Stimulated activated CD4-positive, alpha-beta T cell treated with anti-CD3 and anti-CD28 coated beads, Interleukin-12 subunit alpha, Interleukin-12 subunit beta, amount 100 ng/mL, for 24 hours (primary cell): ENCODE measurements around the gene ARL9.
"Not testable (repeated sequence)": the region's sequence is repeated elsewhere in the genome, so short reads cannot be mapped to it uniquely, and the experiment has no call there.

Experiments
- DNase-seq, 2 experiments: peaks; one replicate each; pipeline ENCODE4 v3.0.0-alpha.2; 2020; ENCODE audit warnings: low read depth in 2 of 2

ARL9 gene, protein sequence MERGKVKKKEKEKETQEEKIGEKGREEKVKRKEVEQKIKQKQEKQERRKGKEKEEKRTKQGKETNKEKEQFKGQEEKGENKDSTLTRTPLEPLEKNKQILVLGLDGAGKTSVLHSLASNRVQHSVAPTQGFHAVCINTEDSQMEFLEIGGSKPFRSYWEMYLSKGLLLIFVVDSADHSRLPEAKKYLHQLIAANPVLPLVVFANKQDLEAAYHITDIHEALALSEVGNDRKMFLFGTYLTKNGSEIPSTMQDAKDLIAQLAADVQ

DNA sequence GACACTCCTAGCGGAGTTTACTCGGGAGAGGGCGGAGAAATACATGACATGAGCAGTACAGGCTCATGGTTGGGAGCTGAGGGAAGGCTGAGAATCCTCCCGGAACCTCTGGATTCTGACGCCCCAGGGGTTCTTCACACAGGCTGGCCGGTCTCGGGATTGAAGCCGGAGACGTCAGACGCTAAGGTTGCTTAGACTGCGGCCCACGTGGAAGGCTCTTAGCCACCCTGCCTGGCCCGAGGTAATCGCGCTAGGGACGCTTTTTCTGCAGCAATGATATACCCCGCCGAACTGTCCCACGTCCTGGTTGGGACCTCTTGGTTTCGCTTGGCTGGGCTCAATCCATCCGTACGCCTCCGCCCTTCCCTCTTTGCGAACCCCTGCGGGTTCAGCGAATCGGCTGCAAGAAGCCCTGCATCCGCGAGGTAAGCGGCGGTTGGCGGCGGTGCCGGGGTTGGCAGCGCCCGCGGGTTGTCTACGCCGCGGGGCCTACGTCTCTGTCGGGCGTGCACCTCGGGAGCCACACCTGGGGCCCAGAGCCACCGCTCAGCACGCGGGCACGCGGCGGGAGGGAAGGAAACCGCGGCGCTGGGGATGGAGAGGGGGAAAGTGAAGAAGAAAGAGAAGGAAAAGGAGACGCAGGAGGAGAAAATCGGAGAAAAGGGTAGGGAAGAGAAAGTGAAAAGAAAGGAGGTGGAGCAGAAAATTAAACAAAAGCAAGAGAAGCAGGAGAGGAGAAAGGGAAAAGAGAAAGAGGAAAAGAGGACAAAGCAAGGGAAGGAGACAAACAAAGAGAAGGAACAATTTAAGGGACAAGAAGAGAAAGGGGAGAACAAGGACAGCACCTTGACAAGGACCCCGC lies at the start of gene ARL9:
TSS of gene ARL9 (plus strand) at position 523 of the 862 bp plus-strand sequence. CDS start at position 595, 72 bp downstream.
- DNase-seq: peak; percentile 28 to 50

DNA sequence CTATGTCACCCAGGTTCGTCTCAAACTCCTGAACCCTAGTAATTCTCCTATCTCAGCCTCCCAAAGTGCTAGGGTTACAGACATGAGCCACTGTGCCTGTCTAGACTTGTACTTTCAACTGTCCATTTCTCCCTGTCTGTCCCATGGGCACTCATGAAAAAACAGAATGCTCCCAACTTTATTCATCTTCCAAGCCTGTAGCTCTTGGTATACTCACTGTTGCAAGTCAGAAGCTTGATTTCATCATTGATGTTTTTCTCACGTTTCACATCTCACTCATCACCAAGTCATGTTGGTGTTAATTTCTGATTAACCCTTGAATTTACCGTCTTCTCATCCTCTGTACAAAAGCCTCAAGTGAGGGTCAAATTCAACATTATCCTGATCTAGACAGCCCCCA lies 45.5 kb upstream of the ARL9 start:
- no peak for DNase-seq

- no peak for DNase-seq
Measured at GRCh38 chr4:56462157-56462556, 43.4 kb upstream of the ARL9 start.

GRCh38 chr4:56463711-56464110 lies 41.9 kb upstream of the ARL9 start:
- DNase-seq: no peak

- no peak for DNase-seq
Measured at GRCh38 chr4:56464581-56464980, 41.0 kb upstream of the ARL9 start.

GRCh38 chr4:56465599-56466295 lies 39.8 kb upstream of the ARL9 start:
- DNase-seq: no peak

DNA sequence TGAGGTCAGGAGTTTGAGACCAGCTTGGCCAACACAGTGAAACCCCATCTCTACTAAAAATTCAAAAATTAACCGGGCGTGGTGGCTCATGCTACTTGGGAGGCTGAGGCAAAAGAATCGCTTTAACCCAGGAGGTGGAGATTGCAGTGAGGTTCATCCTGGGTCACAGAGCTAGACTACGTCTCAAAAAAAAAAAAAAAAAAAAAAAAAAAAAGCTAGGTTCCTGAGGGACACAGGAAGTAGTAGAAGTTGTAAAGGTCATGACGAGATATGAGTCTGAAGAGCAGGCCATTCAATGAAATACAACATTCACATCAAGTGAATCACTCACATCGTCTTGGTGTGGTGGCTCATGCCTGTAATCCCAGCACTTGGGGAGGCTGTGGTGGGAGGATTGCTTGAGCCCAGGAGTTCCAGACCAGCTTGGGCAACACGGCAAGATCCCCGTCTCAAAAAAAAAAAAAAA lies 39.3 kb upstream of the ARL9 start:
- DNase-seq: not testable (repeated sequence)

DNA sequence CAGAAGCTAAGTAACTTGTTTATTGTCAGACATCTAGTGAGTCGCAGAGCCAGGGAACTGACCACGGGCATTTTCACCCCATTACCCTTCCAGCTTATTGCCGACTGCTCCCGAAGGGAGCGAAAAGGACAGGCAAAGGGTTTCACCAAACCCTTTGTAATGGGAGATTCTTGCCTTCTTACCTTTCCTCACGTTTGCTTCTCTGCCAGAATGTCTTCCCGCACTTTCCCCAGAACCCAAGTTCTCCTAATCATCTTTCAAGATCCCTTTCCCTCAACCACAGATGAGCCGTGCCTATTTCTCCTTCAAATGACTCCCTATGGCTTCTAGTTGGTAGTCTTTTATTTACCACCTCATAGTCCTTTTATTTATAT lies 38.7 kb upstream of the ARL9 start:
- DNase-seq: no peak

GRCh38 chr4:56467284-56468096 lies 38.1 kb upstream of the ARL9 start, which contains the start of gene SRP72:
Gene SRP72 (plus strand): TSS chr4:56467617. CDS start chr4:56467636, 19 bp downstream.
- peak; percentile 75 to 82 for DNase-seq

DNA sequence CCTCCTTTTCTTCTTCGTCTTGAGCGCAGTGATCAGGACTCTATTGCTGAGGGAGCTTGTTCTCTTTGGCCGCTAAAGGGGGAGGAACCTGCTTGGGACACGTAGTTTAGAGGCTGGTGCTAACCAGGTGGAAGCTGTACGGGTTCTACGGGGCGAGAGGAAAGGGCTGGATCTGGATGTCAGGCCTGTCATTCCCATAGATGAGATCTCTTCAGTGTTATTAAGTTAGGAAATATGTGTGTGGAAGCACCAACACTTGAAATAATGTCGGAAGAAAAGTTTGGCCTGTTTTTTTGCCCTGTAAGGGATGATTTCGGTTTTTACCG lies 37.5 kb upstream of the ARL9 start:
- DNase-seq: peak in 1 of 2 experiments; percentile 29

DNA sequence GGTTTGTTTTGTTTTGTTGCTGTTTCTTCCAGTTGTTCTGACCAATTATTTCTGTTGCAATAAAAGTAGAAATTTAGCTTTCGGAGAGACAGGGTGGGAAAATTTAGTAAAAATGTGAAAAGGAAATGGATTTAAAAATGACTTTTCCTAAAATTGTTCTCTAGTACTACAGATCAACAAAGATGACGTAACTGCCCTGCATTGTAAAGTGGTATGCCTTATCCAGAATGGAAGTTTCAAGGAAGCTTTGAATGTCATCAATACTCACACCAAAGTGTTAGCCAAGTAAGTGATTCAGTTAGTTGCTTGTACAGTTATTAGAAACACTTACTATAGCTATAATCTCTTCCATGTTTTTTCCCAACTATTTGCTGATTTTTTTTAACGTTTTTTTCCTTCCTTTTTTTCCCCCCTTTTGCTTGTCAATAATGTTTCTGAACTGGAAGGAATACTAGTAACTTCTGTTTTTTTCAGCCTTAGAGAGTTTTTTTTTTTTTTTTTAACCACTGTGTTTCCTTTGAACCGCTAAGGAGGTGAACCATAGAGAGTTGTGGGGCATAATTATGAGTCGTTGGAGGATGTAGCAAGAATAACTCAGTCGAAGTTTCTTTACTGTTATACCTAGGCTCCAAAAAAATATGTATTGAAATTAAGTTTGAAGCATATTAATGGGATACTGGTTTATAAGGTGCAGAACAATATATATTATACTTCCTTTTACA lies 35.9 kb upstream of the ARL9 start:
- no peak for DNase-seq

DNA sequence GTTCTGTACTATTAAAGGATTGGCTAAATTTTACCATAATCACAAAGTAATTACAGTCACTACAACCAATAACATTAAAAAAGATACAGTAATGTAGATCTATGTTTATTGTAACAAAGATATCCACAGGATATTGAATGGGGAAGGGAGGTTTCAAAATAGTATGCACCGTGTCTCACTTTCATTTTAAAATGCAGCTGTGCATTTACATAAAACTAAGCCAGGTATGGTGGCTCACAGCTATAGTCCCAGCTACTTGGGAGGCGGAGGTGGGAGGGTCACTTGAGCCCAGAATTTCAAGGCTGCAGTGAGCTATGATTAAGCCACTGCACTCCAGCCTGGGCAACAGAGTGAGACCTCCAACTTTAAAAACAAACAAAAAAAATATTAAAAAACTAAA lies 29.7 kb upstream of the ARL9 start:
- no peak for DNase-seq

GRCh38 chr4:56477192-56477702 lies 28.3 kb upstream of the ARL9 start:
- DNase-seq: no peak

GRCh38 chr4:56480691-56481090 lies 24.9 kb upstream of the ARL9 start:
- no peak for DNase-seq

DNA sequence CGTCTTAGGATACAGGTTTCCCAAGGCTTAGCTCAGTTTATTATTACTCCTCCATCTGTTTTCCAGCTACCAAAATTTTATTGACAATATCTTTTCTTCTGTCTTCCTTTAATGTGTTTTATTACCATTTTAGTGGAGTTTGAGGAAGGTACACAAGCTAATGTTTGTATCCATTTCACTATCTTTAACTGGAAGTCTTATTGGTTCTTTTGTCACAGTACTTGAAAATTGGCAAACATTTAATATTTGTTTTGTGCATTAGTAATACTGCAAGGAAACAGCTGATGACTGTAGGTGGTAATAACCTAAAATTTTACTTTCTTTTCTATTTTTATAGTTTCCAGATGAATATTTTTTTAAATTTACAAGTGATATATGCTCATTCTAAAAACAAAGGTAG lies 9.3 kb upstream of the ARL9 start:
- DNase-seq: no peak

GRCh38 chr4:56511098-56511497 lies 5.5 kb downstream of the ARL9 start:
- DNase-seq: no peak

DNA sequence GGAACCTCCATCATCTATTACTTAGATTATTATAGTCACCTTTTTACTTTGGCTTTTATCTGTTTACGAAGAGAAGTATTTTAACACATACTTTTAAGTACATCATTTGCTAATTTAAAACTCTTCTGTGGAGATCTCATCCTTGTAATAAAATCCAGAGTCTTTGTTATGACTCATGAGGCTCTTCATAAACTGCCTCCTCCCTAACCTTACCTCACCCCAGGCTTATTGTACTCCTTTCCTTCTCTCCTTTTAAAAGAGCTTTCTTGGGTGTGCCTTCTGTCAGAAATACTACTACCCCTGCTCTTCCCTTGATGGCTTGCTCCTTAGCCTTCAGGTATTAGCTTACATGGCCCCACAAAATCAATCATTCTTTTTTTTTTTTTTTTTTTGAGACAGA lies 6.6 kb downstream of the ARL9 start:
- no peak for DNase-seq

- DNase-seq: no peak
Measured at GRCh38 chr4:56513517-56513916, 7.9 kb downstream of the ARL9 start.

DNA sequence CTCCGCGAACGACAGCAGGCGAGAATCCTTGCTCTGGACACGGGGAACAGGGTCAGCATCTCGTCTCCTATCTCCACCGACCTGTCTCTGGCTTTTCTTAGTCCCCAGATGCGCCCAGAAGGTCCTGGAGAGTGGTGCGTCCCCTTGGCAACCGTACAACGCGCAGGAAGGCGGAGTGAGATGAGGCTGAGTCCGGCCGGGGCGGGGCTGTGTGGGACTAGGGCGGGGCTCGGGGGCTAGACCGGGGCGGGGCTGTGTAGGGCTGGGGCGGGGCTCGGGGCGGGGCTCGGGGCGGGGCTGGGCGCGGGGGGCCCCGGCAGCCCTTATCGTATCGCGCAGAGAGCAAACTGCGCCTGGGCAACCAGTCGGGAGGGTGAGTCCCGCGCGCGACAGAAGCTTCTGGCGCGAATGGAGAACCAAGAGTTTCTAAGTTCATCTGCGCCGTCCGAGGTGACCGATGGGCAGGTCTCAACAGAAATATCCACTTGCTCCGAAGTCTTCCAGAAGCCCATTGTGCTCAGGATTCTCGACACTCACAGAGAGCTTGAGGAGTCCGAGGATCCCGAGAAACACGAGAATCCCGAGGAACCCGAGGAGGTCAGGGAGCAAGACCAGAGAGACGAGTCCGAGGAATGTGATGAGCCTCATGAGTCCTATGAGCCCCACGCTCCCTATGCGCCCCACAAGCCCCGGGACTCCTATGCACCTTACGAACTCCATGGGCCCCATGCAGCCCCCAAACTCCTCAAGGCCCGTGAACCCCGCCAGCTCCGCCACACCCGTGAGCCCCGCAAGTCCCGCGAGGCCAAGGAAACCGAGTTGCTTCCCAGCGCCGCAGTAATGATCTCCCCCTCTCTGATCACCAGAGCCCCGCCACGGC lies 24.9 kb downstream of the ARL9 start:
- DNase-seq: peak; percentile 70 to 83
